Fibroblast of lung (primary cell): ENCODE measurements around the gene CACNB2. TPM values are rescaled to one million over a fixed set of nuclear protein-coding genes. Genes with fewer than 3 reads are reported as not detected.

ENCODE experiments used
- DNase-seq, 2 donors: peaks; one replicate each; pipeline versions ENCODE4 v3.0.0 to v3.0.0-alpha.2; 2010; ENCODE audit warnings: low read depth in 2 of 2
- H2AFZ ChIP-seq: 2 replicates; pipeline ENCODE4 v1.5.1; 2012; ENCODE audit warnings: low read length, control low read depth, inconsistent platforms
- H3K27ac ChIP-seq: 2 replicates; pipeline ENCODE4 v1.5.1; 2011; ENCODE audit warnings: low read length, control low read depth; ENCODE audit not compliant: insufficient read depth
- H3K27me3 ChIP-seq: 2 replicates; pipeline ENCODE4 v1.5.1; 2011; ENCODE audit warnings: mild to moderate bottlenecking, low read length; ENCODE audit not compliant: control insufficient read depth, insufficient read depth
- H3K36me3 ChIP-seq: 2 replicates; pipeline ENCODE4 v1.5.1; 2011; ENCODE audit warnings: low read length; ENCODE audit not compliant: control insufficient read depth, insufficient read depth
- H3K4me1 ChIP-seq: 2 replicates; pipeline ENCODE4 v1.5.1; 2011; ENCODE audit warnings: low read length; ENCODE audit not compliant: control insufficient read depth, insufficient read depth; ENCODE audit errors: extremely low read depth
- H3K4me2 ChIP-seq: 2 replicates; pipeline ENCODE4 v1.5.1; 2011; ENCODE audit warnings: low read length, control low read depth; ENCODE audit not compliant: insufficient read depth; ENCODE audit errors: extremely low read depth
- H3K4me3 ChIP-seq, 4 experiments: fragments of 200-600 bp in 1 of 4; sonication (generic) in 1 of 4; replicated peaks in 1 of 4; 2 replicates each; pipeline ENCODE4 v1.5.1; 2011 to 2016; ENCODE audit warnings: low read length in 4 of 4, low read depth in 3 of 4, mild to moderate bottlenecking in 3 of 4, control low read depth in 2 of 4, inconsistent platforms in 1 of 4, mixed read lengths in 1 of 4; ENCODE audit not compliant: insufficient read depth in 1 of 4; ENCODE audit errors: control extremely low read depth in 1 of 4
- H3K79me2 ChIP-seq: 2 replicates; pipeline ENCODE4 v1.5.1; 2012; ENCODE audit warnings: mild to moderate bottlenecking, low read length, inconsistent platforms; ENCODE audit not compliant: control insufficient read depth, insufficient read depth
- H3K9ac ChIP-seq: 2 replicates; pipeline ENCODE4 v1.5.1; 2011; ENCODE audit warnings: mild to moderate bottlenecking, low read length, control low read depth; ENCODE audit not compliant: insufficient read depth
- H3K9me3 ChIP-seq: 2 replicates; pipeline ENCODE4 v1.5.1; 2012; ENCODE audit warnings: low read depth, low read length; ENCODE audit not compliant: control insufficient read depth, insufficient read depth
- H4K20me1 ChIP-seq: 2 replicates; pipeline ENCODE4 v1.5.1; 2011; ENCODE audit warnings: low read length; ENCODE audit not compliant: control insufficient read depth, insufficient read depth; ENCODE audit errors: extremely low read depth
- CTCF ChIP-seq, 2 donors: IDR thresholded peaks in 1 of 2; conservative IDR thresholded peaks in 1 of 2; 1 replicate in 1 of 2; 2 replicates in 1 of 2; pipeline ENCODE4 v1.5.1; 2011 to 2012; ENCODE audit warnings: low read length in 2 of 2, control low read depth in 1 of 2, inconsistent platforms in 1 of 2, low read depth in 1 of 2, mild to moderate bottlenecking in 1 of 2
- EZH2 ChIP-seq: IDR thresholded peaks from 2 replicates; pipeline ENCODE4 v1.5.1; 2012; ENCODE audit warnings: low read length, control low read depth, mild to moderate bottlenecking; ENCODE audit errors: missing control alignments
- polyA plus RNA-seq, 2 donors: library from polyadenylated mRNA; depleted of rRNA in 1 of 2; stranded (reverse) in 1 of 2; unstranded in 1 of 2; fragments of >200 nt; gene quantifications; 2 replicates each; pipeline ENCODE4 v1.2.1, GENCODE V29; 2011 to 2012; ENCODE audit warnings: missing spikeins in 1 of 2
- total RNA-seq: library from RNA; depleted of rRNA; stranded (reverse); fragments of >200 nt; gene quantifications from 2 replicates; pipeline ENCODE4 v1.2.1, GENCODE V29; 2014

Gene CACNB2
- total and polyA plus RNA-seq, 2 donors (not counting 1 experiment from before 2014, with no cell fraction given), result 0.66 to 0.70 TPM

- H3K4me1 ChIP-seq, result no peaks in the 10 kb centered on the region
- TF ChIP-seq CTCF (conservative IDR thresholded peaks at IDR 0.05 in 1 of 2, IDR thresholded peaks at IDR 0.05 in 1 of 2; ENCODE audit: low read depth in 1 of 2, low read length in 2 of 2) (no peak), EZH2 (no peak)
- H3K27ac ChIP-seq, result no peak overlapping the region
- H3K36me3 ChIP-seq, result no peaks in the 10 kb centered on the region
- no peak for DNase-seq
- H3K9ac ChIP-seq, result no peak overlapping the region
- no peaks in the 10 kb centered on the region for H3K79me2 ChIP-seq
- H3K4me3 ChIP-seq, result no peak overlapping the region
- no peaks in the 10 kb centered on the region for H4K20me1 ChIP-seq
- H3K9me3 ChIP-seq, result no peaks in the 10 kb centered on the region
- H3K4me2 ChIP-seq, result no peak overlapping the region
- H2AFZ ChIP-seq, result no peak overlapping the region
- no peaks in the 10 kb centered on the region for H3K27me3 ChIP-seq
These were observed 343.4 kb downstream of the CACNB2 start for GRCh38 chr10:18483516-18484186.

- H2AFZ ChIP-seq, result no peak overlapping the region
- no peak overlapping the region for H3K4me2 ChIP-seq
These were observed 346.2 kb downstream of the CACNB2 start for GRCh38 chr10:18486438-18486837.

GRCh38 chr10:18490755-18491154, 350.5 kb downstream of the CACNB2 start:
- DNase-seq, result no peak
- no peaks in the 10 kb centered on the region for H3K36me3 ChIP-seq
- no peaks in the 10 kb centered on the region for H3K79me2 ChIP-seq
- no peak overlapping the region for H3K4me3 ChIP-seq
- TF ChIP-seq EZH2, result no peak
- no peak for TF ChIP-seq CTCF (conservative IDR thresholded peaks at IDR 0.05 in 1 of 2, IDR thresholded peaks at IDR 0.05 in 1 of 2; ENCODE audit: low read depth in 1 of 2, low read length in 2 of 2)
- no peaks in the 10 kb centered on the region for H4K20me1 ChIP-seq
- no peaks in the 10 kb centered on the region for H3K27me3 ChIP-seq
- H3K4me1 ChIP-seq, result no peaks in the 10 kb centered on the region
- no peak overlapping the region for H3K4me2 ChIP-seq
- H3K9ac ChIP-seq, result no peak overlapping the region
- no peak overlapping the region for H3K27ac ChIP-seq
- H3K9me3 ChIP-seq, result no peaks in the 10 kb centered on the region
- no peak overlapping the region for H2AFZ ChIP-seq

More at GRCh38 chr10:18486438-18486837, 346.2 kb downstream of the CACNB2 start:
- no peak for TF ChIP-seq EZH2
- no peak for TF ChIP-seq CTCF (conservative IDR thresholded peaks at IDR 0.05 in 1 of 2, IDR thresholded peaks at IDR 0.05 in 1 of 2; ENCODE audit: low read depth in 1 of 2, low read length in 2 of 2)
- no peaks in the 10 kb centered on the region for H4K20me1 ChIP-seq
- H3K27ac ChIP-seq, result no peak overlapping the region
- H3K27me3 ChIP-seq, result no peaks in the 10 kb centered on the region
- no peaks in the 10 kb centered on the region for H3K79me2 ChIP-seq
- no peak overlapping the region for H3K4me3 ChIP-seq
- no peak for DNase-seq
- no peaks in the 10 kb centered on the region for H3K9me3 ChIP-seq
- no peak overlapping the region for H3K9ac ChIP-seq
- H3K4me1 ChIP-seq, result no peaks in the 10 kb centered on the region
- no peaks in the 10 kb centered on the region for H3K36me3 ChIP-seq
